ENCODE data around the gene RNU1-1.
A peak's percentile ranks its signal among the peaks of the same experiment; 100 is the strongest.
"Not testable (repeated sequence)": the region's sequence is repeated elsewhere in the genome, so short reads cannot be mapped to it uniquely, and the experiment has no call there.

RNU1-1 gene

GRCh38 chr1:16521679-16522078, 7.6 kb upstream of the RNU1-1 start:
- not testable (repeated sequence) for DNase-seq (ENCODE audit: low read depth, low spot score)

GRCh38 chr1:16521288-16521583, 7.2 kb upstream of the RNU1-1 start:
- no peak for DNase-seq (ENCODE audit: low read depth, low spot score)

GRCh38 chr1:16520435-16521287, 6.6 kb upstream of the RNU1-1 start:
- DNase-seq (ENCODE audit: low read depth, low spot score): not testable (repeated sequence)

DNA sequence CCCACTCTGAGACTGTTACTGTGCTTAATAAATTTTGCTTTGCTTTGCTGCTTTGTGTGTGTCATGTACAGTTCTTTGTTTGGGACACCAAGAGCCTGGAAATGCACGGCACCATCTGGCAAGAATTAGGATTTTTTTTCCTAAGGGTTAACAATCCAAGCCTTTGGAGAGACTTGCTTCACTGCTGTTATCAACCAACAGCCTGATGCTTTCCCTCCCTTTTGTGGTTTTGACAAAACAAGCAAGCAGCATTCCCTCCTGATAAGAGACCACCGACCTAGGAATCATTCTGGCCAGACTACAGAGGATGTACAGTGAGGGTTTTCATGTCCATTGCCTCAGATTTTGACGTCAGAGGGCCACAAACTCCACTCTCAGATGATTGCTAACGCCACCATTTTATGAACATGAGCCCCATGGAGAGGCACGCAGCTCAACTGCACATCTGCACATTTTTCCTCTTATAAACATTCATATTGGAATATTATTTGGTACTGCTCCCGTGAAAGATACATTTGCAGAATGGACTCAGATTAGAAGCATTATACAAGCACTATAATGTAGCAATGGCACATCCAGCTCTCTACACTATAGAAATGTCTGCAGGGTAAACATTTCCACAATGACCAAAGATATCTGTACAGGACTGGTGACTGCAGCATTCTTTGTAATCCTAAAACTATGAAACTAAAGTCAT, 5.3 kb upstream of the RNU1-1 start:
- DNase-seq (ENCODE audit: low read depth, low spot score): not testable (repeated sequence)

GRCh38 chr1:16518913-16519254, 4.8 kb upstream of the RNU1-1 start:
- not testable (repeated sequence) for DNase-seq (ENCODE audit: low read depth, low spot score)

- not testable (repeated sequence) for DNase-seq (ENCODE audit: low read depth, low spot score)
Measured at GRCh38 chr1:16516694-16517410, 2.8 kb upstream of the RNU1-1 start.

GRCh38 chr1:16513412-16514106, 526 bp downstream of the RNU1-1 start:
- peak; percentile 95 for DNase-seq (ENCODE audit: low read depth, low spot score)

DNA sequence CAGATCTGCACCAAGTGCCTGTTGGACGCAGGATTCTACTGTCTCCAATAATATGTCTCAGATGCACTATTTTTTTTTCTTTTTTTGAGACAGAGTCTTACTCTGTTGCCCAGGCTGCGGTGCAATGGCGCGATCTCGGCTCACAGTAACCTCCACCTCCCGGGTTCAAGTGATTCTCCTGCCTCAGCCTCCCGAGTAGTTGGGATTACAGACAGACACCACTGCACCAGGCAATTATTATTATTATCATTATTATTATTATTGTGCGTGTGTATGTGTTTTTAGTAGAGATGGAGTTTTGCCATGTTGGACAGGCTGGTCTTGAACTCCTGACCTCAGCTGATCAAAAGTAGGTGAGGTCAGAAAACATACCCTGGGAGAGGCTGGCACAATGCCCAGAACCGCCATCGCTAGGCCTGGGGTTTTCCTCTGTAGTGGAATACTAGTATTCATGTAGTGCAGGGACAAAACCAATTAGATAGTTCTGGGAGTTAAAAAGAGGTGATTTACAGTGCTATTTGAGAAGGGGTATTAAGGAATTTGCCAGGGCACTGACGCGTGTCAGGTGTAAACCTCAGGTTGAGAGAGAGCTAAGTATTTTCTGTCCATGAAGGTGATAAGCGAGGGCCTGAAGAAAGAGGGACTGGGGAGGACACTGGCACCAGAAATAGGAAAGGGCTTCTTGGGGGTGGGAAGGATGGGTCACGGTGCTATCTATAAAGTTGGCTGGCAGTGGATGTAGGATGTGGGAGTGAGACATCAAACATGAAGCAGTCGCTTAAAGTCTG, 1.3 kb downstream of the RNU1-1 start:
- not testable (repeated sequence) for DNase-seq (ENCODE audit: low read depth, low spot score)

DNA sequence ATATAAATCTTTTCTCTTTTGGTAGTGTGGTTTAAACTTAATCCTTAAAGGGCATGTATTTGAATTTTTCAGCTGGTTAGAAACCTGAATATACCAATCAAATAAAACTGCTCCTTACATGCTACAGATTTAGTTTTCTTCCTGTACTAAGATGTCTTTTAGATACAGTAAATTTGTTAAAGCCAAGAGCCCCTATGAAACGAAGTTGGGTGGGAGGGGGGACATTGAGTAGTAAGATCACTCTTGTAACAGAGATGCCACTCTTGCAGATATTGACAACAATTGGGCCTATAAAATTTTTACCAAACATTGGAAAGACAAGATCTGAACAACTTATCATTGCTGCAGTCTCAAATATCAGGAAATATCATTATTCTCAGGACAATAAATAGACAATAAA, 2.2 kb downstream of the RNU1-1 start:
- DNase-seq (ENCODE audit: low read depth, low spot score): not testable (repeated sequence)

GRCh38 chr1:16508861-16509445, 5.1 kb downstream of the RNU1-1 start:
- DNase-seq (ENCODE audit: low read depth, low spot score): not testable (repeated sequence)

DNA sequence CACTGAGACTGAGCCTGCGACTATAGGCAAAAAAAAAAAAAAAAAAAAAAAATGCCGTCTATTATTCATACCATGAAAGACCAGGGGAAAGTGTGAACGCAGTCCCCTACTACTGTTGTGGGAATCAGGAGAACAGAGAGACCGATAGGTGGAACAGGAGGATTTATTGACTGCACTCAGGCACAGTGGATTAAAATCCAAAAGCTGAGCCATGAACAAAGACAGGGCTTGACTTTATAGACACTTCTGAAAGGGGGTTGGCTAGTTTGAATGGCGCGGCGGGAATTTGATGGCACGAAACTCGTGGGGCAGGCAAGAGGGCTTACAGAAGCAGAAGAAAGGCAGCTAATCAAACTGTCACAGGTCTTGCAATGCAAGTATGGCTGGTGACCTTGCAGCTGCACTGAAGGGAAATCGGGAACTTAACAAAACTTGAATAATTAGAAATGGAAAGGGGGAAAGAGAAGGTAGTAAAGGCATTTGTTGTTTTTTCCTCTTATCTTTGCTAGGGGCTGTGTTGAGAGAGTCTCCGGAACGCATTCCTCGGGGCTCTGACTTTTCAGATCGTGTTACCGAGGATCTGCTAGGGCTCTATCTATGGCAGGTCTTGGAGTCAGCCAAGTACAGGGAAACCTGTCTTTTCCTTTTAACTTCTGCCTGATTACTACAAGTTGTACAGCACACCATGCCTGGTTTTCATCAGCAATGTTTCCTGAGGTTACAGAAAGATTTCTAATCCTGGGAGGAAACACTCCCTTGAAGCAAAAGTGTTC, 7.5 kb downstream of the RNU1-1 start:
- DNase-seq (ENCODE audit: low read depth, low spot score): not testable (repeated sequence)

DNA sequence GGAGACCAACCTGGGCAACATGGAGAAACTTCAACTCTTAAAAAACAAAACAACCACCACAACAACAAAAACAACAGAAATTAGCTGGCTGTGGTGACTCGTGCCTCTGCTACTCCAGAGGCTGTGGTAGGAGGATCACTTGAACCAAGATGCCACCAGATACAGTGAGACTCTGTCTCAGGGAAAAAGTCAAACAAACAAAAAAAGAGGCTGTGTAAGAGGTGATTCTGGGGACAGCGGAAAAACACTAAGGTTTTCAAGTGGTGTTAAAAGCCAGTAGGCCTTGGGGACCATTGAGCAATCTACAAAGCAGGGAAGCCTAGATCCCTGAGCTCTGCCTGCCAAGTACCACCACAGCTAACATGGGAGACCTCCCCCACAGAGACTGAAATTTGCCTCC, 8.2 kb downstream of the RNU1-1 start:
- not testable (repeated sequence) for DNase-seq (ENCODE audit: low read depth, low spot score)

DNA sequence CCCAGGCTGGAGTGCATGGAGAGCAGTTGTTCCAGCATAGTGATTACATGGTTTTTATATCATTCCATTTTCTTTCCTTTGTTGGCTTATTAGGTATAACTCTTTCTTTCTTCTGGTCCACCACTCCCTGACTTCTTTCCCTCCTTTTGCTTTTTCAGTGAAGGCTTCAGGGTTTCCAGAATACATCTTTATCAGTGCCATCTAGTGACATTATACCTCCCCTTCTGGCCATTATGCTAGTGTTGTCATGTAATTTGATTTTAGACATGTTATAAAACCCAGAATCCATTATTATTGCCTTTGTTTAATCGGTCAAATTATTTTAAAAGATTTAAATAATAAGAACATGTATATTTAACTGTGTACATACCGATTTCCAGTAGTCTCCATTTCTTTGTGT, 10.6 kb downstream of the RNU1-1 start:
- DNase-seq (ENCODE audit: low read depth, low spot score): no peak

GRCh38 chr1:16501446-16501845, 12.6 kb downstream of the RNU1-1 start:
- DNase-seq (ENCODE audit: low read depth, low spot score): not testable (repeated sequence)

- not testable (repeated sequence) for DNase-seq (ENCODE audit: low read depth, low spot score)
Measured at GRCh38 chr1:16500975-16501374, 13.1 kb downstream of the RNU1-1 start.

GRCh38 chr1:16500466-16500865, 13.6 kb downstream of the RNU1-1 start:
- not testable (repeated sequence) for DNase-seq (ENCODE audit: low read depth, low spot score)

DNA sequence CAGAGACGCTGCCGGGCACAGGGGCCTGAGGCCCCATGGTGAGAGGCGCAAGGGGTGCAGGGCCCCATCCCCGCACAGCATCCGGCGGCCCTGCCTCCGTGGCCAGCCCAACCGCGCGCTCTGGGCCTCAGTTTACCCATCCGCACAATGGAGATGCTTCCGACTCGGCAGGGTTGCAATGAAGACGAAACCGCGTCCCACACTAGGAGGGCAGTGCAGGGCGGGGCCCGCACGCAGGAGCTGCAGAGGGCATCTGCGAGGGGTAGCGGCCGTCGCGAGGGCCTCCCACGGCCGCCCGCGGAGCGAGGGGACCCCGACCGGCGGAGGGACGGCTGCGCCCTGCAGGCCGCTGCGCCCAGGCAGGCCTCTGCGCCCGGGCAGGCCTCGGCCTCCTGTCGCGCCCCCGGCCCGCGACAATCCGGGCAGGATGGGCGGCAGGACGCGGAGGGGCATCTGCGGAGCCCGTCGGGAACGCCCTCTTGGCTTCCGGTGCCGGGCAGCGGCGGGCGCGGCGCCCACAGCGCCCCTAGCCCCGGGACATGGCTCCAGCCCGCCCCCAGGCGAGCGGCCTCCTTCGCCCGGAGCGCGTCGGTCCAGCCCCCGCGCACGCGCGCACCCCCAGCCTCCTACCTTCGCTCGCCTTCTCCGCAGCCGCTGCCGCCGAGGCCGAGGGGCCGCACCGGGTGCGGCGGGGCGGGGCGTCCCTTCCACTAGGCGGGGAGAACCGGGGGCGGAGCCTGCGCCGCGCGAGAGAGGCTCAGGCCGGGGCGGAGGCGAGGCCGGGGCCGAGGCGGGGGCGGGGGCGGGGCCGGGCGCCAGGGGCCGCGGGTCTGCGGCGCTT, 15.3 kb downstream of the RNU1-1 start:
- no peak for DNase-seq (ENCODE audit: low read depth, low spot score)

DNA sequence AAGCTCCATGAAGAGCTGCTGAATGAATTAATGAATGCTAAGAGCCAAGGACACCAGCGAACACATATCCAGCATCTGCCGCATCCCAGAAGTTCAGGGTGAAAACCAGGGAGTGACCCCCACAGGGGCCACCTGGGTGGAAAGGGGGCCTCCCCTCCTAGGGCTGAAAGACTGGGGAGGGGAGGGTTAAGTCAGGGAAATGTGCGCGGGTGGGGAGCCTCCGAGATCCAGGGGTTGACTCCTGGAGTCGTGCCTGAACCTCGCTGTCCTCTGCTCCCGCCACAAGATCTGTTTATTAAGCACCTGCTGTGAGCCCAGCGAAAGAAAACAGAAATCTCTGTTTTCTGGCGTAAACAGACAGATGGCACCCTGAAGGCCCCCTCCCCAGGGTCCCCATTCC, 16.0 kb downstream of the RNU1-1 start:
- DNase-seq (ENCODE audit: low read depth, low spot score): not testable (repeated sequence)

- not testable (repeated sequence) for DNase-seq (ENCODE audit: low read depth, low spot score)
Measured at GRCh38 chr1:16497474-16497904, 16.6 kb downstream of the RNU1-1 start.
